Stimulated activated CD4-positive, alpha-beta T cell treated with anti-CD3 and anti-CD28 coated beads, TNF-alpha, amount 100 ng/mL, for 24 hours (primary cell): ENCODE data around the gene NACC1.

Experiments
- DNase-seq, 3 experiments: peaks; one replicate each; pipeline ENCODE4 v3.0.0-alpha.2; 2020; ENCODE audit warnings: low read depth in 3 of 3

The NACC1 gene

GRCh38 chr19:13117772-13118423, at the start of gene NACC1:
Gene NACC1, plus strand, starts transcription at chr19:13118264. Its CDS starts 16,944 bp downstream, at chr19:13135208.
- DNase-seq = peak; percentile 77 to 91 (median 81)

- DNase-seq = no peak
Measured at GRCh38 chr19:13069415-13070359, 48.4 kb upstream of the NACC1 start.

GRCh38 chr19:13070425-13071140, 47.5 kb upstream of the NACC1 start:
- no peak for DNase-seq

GRCh38 chr19:13071444-13072187, 46.4 kb upstream of the NACC1 start:
- no peak for DNase-seq

GRCh38 chr19:13072188-13072908, 45.7 kb upstream of the NACC1 start:
- DNase-seq = no peak

GRCh38 chr19:13073263-13073662, 44.8 kb upstream of the NACC1 start:
- no peak for DNase-seq

- no peak for DNase-seq
Measured at GRCh38 chr19:13074378-13074777, 43.7 kb upstream of the NACC1 start.

GRCh38 chr19:13076320-13076719, 41.7 kb upstream of the NACC1 start:
- DNase-seq = no peak

GRCh38 chr19:13076787-13077186, 41.3 kb upstream of the NACC1 start:
- DNase-seq = no peak

- DNase-seq = no peak
Measured at GRCh38 chr19:13077240-13077639, 40.8 kb upstream of the NACC1 start.

GRCh38 chr19:13078381-13078780, 39.7 kb upstream of the NACC1 start:
- DNase-seq = no peak

GRCh38 chr19:13078897-13079541, 39.0 kb upstream of the NACC1 start:
- DNase-seq = no peak

GRCh38 chr19:13079542-13079986, 38.5 kb upstream of the NACC1 start:
- no peak for DNase-seq

GRCh38 chr19:13082192-13083007, 35.7 kb upstream of the NACC1 start:
- DNase-seq = no peak

- DNase-seq = no peak
Measured at GRCh38 chr19:13083008-13083404, 35.1 kb upstream of the NACC1 start.

GRCh38 chr19:13083627-13084026, 34.4 kb upstream of the NACC1 start:
- DNase-seq = no peak

GRCh38 chr19:13085666-13086065, 32.4 kb upstream of the NACC1 start:
- DNase-seq = no peak

GRCh38 chr19:13086341-13086740, 31.7 kb upstream of the NACC1 start:
- no peak for DNase-seq

- DNase-seq = no peak
Measured at GRCh38 chr19:13087295-13087694, 30.8 kb upstream of the NACC1 start.
